ENCODE measurements around the gene PNPLA5.

- no peak for TF ChIP-seq CTCF (conservative IDR thresholded peaks at IDR 0.05)
- no peak for TF ChIP-seq EZH2 (IDR thresholded peaks at IDR 0.05; ENCODE audit: low read depth)
Measured at GRCh38 chr22:43897751-43898261, 6.0 kb upstream of the PNPLA5 start.
